ENCODE results near the gene ACTRT2. TPM values are rescaled to one million over a fixed set of nuclear protein-coding genes. Genes with fewer than 3 reads are reported as not detected.

ACTRT2 gene
- total and polyA plus RNA-seq, 2 of the 8 experiments (the other 6 are each of a cell fraction or from before 2014, with no cell fraction given), result not detected

GRCh38 chr1:3002349-3003038 lies 18.8 kb upstream of the ACTRT2 start (continued):
- TF ChIP-seq KDM4A (IDR thresholded peaks at IDR 0.05; ENCODE audit: low read depth, low read length, severe bottlenecking) (no peak), TAF7 (optimal IDR thresholded peaks at IDR 0.05; ENCODE audit: borderline replicate concordance, low read depth, low read length) (no peak), POLR2AphosphoS5 (IDR thresholded peaks at IDR 0.05; ENCODE audit: low read depth, low read length) (no peak), CBX8 (IDR thresholded peaks at IDR 0.05; ENCODE audit: borderline replicate concordance, low read depth, low read length) (no peak), CHD1 (IDR thresholded peaks at IDR 0.05; ENCODE audit: low read depth, low read length) (no peak)

Data from H1 (cell line).